K562 treated with DMSO at 1 percent for 4 hours (cell line): ENCODE results near the gene ZNF20. TPM values are rescaled to one million over a fixed set of nuclear protein-coding genes. Genes with fewer than 3 reads are reported as not detected.

ENCODE experiments used
- total RNA-seq: library from RNA; unstranded; fragments of 300-600 nt; gene quantifications from 2 replicates; pipeline ENCODE4 v1.2.3, GENCODE V29; 2022; ENCODE audit not compliant: insufficient read depth

The ZNF20 gene
- total RNA-seq = 1.9 and 6.6 TPM in 2 replicates

DNA sequence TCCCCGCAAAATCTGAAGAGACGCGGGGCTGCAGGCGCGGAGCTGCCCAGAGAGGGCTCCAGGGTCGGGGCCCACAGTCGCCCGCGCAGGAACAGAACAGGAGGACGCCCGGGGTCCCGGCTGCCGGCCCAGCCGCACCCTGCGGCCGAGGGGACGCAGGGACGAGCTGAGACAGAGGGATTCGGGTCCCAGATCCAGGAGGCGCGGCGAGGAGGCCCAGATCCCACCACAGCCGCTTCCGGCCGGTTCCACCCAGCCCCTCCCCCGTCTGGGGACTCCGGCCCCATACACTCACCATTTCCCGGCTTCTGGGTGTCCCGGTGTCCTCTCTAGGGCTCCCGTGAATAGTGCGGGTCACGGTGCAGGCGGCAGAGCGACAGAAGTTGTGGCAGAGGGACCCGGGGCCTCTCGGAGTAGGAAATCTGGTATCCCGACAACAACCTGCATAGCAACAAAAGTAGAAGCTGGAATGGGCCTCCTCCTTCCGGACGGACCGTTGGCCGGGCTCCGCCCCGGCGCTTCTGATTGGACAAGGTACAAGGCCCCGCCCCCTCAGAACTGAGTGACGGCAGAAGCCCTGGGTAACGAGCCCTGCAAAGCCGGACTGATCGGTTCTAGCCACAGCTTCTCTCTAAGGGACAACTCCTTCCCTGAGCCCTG lies at the start of gene ZNF20:
Gene ZNF20 (minus strand): TSS at position 466 of the 660 bp plus-strand sequence. CDS start 168 bp downstream, at position 298.

DNA sequence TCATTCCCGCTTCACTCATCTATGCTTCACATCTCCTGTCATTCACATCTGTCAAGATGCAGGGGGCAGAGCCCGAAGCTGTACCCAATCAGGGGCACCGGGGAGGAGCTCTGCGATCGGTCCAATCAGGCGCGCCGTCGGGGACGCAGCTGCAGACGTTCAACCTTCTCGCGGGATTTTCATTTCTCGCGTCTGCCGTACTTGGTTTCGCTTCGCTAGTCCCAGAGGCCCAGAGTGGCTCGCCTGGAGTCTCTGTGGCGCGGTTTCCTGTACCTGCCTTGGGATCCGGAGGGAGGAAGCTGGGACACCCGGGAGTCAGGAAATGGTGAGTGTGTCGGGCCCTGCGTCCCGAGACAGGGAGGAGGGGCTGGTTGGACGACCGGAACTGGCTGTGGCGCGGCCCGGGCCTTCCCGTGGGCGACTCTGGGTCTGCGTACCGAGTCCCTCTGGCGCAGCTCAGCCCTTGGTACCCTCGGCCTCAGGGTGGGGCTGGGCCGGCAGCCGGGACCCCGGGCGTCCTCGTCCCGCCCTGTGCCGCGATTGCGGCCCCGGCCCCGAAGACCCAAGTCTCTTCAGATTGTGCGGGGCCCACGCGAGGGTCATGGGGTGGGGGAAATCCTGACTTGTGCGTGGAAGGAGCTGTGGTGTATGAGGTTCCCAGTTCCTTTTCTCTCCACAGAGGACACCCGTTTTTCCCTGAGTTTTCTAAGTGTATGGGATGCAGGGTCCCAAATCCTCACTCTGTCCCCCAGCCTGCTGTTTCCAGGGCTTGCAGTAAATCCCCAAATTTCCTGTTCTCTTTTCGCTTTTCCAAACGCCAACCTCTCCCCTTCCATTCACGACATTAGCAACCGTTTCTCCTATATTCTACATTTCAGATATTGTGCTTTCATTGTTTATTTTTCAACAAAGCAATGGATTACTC lies 23.0 kb upstream of the ZNF20 start, which contains the start of gene ZNF136:
Gene ZNF136 (plus strand): TSS at position 215 of the 925 bp plus-strand sequence. CDS start 108 bp downstream, at position 323.

DNA sequence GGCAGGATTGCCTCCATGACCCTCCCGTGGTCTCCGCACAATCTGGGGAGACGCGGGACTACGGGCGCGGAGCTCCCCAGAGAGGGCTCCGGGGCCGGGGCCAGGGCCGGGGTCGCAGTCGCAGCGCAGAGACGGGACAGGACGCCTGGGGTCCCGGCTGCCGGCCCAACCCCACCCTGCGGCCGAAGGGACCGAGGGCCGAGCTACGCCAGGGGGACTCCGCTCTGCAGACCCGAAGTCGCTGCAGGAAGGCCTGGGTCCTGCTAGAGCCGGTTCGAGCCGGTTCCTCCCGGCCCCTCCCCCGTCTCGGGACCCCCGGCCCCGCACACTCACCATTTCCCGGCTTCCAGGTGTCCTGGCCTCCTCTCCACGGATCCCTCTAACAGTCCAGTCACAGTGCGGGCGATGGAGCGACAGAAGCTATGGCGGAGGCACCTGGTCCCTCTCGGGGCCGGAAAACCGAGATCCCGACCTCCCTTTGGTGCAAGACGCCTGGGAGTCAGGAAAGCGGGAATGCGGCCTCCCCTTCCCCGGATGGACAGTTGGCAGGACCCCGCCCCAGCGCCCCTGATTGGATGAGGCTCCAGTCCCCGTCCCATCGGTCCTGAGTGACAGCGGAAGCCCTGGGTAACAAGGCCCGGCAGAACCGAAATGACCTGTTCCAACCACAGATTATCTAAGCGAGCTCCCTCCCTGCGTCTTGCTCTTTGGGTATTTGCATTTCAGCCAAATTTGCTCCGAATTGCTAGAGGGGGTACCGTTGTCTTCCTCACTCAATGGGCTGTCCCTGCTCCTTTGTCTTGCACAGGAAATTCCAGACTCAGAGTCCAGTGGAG lies 16.3 kb upstream of the ZNF20 start, which contains the start of gene ZNF625:
Gene ZNF625 (minus strand): TSS at position 512 of the 836 bp plus-strand sequence. CDS start 176 bp downstream, at position 336.

Other genes starting within 250 kb of the ZNF20 start
- 4.5 and 6.6 TPM in 2 replicates for gene ZNF700, start 215.2 kb downstream of the ZNF20 start, total RNA-seq
- 0.23 TPM in 1 of 2 replicates, not detected in the other for gene ZNF763, start 175.3 kb downstream of the ZNF20 start, total RNA-seq
- 1.7 and 2.3 TPM in 2 replicates for gene ZNF433, start 104.7 kb downstream of the ZNF20 start, total RNA-seq
- gene ZNF878, start 87.4 kb downstream of the ZNF20 start, total RNA-seq = 0.75 TPM in 1 of 2 replicates, not detected in the other
- 0.69 and 1.8 TPM in 2 replicates for gene ZNF844, start 75.6 kb downstream of the ZNF20 start, total RNA-seq
- gene ZNF625, start 16.4 kb upstream of the ZNF20 start, total RNA-seq = not detected in 2 replicates
- gene ZNF136, start 22.7 kb upstream of the ZNF20 start, total RNA-seq = 2.7 and 2.9 TPM in 2 replicates
- gene ZNF44, start 154.5 kb upstream of the ZNF20 start, total RNA-seq = 3.7 and 5.3 TPM in 2 replicates
- gene ZNF563, start 193.3 kb upstream of the ZNF20 start, total RNA-seq = 2.9 and 3.0 TPM in 2 replicates
- 1.0 and 1.5 TPM in 2 replicates for gene ZNF442, start 225.3 kb upstream of the ZNF20 start, total RNA-seq